Dedifferentiated amniotic fluid mesenchymal stem cell (primary cell): Measurements from ENCODE around the gene MGAT1.
"Not testable (repeated sequence)": the region's sequence is repeated elsewhere in the genome, so short reads cannot be mapped to it uniquely, and the experiment has no call there.

Experiments used
- DNase-seq: peaks from one replicate; pipeline ENCODE4 v3.0.0-alpha.2; 2016; ENCODE audit errors: extremely low spot score

MGAT1 gene

GRCh38 chr5:180806351-180807011, 3.9 kb upstream of the MGAT1 start:
- no peak for DNase-seq

- no peak for DNase-seq
Observed at GRCh38 chr5:180804129-180804618, 1.6 kb upstream of the MGAT1 start.

GRCh38 chr5:180803181-180804128, 849 bp upstream of the MGAT1 start:
- no peak for DNase-seq

GRCh38 chr5:180801596-180802324, 846 bp downstream of the MGAT1 start:
- no peak for DNase-seq

GRCh38 chr5:180799902-180800801, 2.5 kb downstream of the MGAT1 start:
- peak; percentile 47 for DNase-seq

- DNase-seq, result no peak
Observed at GRCh38 chr5:180799194-180799593, 3.4 kb downstream of the MGAT1 start.

- no peak for DNase-seq
Observed at GRCh38 chr5:180798193-180798592, 4.4 kb downstream of the MGAT1 start.

GRCh38 chr5:180797256-180798192, 5.1 kb downstream of the MGAT1 start:
- no peak for DNase-seq

- DNase-seq, result no peak
Observed at GRCh38 chr5:180795771-180796313, 6.8 kb downstream of the MGAT1 start.

- no peak for DNase-seq
Observed at GRCh38 chr5:180792965-180793287, 9.7 kb downstream of the MGAT1 start.

GRCh38 chr5:180792287-180792964, 10.2 kb downstream of the MGAT1 start:
- DNase-seq, result no peak

GRCh38 chr5:180791611-180792213, 10.9 kb downstream of the MGAT1 start:
- no peak for DNase-seq

- DNase-seq, result no peak
Observed at GRCh38 chr5:180790524-180790923, 12.1 kb downstream of the MGAT1 start.

GRCh38 chr5:180790020-180790419, 12.6 kb downstream of the MGAT1 start:
- DNase-seq, result no peak

- DNase-seq, result not testable (repeated sequence)
Observed at GRCh38 chr5:180788651-180789410, 13.8 kb downstream of the MGAT1 start.

- no peak for DNase-seq
Observed at GRCh38 chr5:180787711-180788431, 14.7 kb downstream of the MGAT1 start.
